Measurements from ENCODE around the gene MSANTD3. TPM values are rescaled to one million over a fixed set of nuclear protein-coding genes. Genes with fewer than 3 reads are reported as not detected.
"Not testable (repeated sequence)": the region's sequence is repeated elsewhere in the genome, so short reads cannot be mapped to it uniquely, and the experiment has no call there.

MSANTD3 gene
- total RNA-seq, 1 donor from 2014 or later: 58.7 TPM

DNA sequence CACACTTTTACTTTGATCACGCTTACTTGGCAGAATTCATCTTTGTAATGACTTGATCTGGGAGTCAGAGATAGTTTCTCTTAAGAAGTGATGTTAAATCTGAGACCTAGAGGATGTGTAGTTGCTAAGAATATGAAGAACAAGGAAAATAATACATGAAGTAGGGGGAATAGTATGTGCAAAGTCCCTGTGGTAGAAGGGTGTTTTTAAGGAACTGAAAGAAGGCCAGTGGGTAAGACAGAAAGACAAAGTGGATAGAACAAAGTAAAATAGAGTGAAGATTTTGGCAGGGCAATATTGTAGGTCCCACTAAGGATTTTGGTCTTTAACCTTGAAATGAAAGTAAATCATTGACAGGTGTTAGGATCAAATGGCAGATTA, 17.8 kb upstream of the MSANTD3 start:
- Mint-ChIP-seq H3K4me1 (ENCODE audit: unreplicated experiment) (peaks cover 9% of the 10 kb centered on the region), H3K27me3 (ENCODE audit: unreplicated experiment) (peaks cover 7% of the 10 kb centered on the region), H3K4me3 (ENCODE audit: unreplicated experiment) (no peak overlapping the region), H3K27ac (ENCODE audit: unreplicated experiment) (no peak overlapping the region), H3K36me3 (ENCODE audit: unreplicated experiment) (no peaks in the 10 kb centered on the region), H3K9me3 (ENCODE audit: unreplicated experiment) (peaks cover 7% of the 10 kb centered on the region)
- TF ChIP-seq, protein P1, sequence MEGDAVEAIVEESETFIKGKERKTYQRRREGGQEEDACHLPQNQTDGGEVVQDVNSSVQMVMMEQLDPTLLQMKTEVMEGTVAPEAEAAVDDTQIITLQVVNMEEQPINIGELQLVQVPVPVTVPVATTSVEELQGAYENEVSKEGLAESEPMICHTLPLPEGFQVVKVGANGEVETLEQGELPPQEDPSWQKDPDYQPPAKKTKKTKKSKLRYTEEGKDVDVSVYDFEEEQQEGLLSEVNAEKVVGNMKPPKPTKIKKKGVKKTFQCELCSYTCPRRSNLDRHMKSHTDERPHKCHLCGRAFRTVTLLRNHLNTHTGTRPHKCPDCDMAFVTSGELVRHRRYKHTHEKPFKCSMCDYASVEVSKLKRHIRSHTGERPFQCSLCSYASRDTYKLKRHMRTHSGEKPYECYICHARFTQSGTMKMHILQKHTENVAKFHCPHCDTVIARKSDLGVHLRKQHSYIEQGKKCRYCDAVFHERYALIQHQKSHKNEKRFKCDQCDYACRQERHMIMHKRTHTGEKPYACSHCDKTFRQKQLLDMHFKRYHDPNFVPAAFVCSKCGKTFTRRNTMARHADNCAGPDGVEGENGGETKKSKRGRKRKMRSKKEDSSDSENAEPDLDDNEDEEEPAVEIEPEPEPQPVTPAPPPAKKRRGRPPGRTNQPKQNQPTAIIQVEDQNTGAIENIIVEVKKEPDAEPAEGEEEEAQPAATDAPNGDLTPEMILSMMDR (IDR thresholded peaks at IDR 0.05): no peak
- no peak for DNase-seq (ENCODE audit: extremely low spot score, unreplicated experiment)

DNA sequence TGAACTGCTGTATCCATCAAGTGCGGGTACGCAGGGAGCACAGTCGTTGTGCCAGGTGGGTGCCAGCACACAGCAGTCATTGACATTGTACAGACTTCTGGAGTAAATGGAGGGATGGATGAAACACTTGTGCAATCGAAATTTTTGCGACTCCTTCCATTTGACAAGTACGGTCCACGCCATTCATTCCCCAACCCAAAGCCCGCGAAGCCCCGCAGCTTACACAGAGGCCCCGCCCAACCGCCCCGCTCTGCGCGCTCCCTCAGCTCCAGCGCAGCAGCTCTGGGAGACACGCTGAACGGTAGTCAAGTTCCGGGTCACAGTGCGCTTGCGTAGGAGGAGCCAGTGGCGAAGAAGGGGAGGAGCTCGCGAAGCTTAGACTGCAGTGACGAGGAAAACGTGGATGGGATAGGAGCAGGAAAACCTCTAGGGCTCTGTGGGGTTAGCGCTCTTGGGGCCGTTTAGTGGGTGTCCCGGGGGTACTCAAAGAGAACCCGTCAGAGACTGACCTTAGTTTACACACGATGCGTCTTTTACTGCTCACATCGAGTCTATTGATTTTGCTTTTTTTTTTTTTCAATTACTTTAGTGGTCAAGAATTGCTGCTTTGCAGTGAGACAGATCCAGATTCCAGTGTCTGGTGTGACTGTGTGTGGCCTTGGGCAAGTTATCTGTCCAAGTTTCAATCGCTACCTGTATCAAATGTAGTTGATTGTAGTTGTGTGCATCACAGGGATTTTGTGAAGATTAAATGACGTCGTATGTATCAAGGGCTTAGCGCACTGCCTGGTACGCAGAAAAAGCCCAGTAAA, 15.3 kb upstream of the MSANTD3 start:
- Mint-ChIP-seq H3K27me3 (ENCODE audit: unreplicated experiment) (peaks cover 9% of the 10 kb centered on the region), H3K36me3 (ENCODE audit: unreplicated experiment) (no peaks in the 10 kb centered on the region), H3K9me3 (ENCODE audit: unreplicated experiment) (peaks cover 7% of the 10 kb centered on the region), H3K4me3 (ENCODE audit: unreplicated experiment) (peak overlapping the region; percentile 86), H3K27ac (ENCODE audit: unreplicated experiment) (peak overlapping the region; percentile 69), H3K4me1 (ENCODE audit: unreplicated experiment) (peaks cover 9% of the 10 kb centered on the region)
- TF ChIP-seq, protein P1 (IDR thresholded peaks at IDR 0.05): no peak
- DNase-seq (ENCODE audit: extremely low spot score, unreplicated experiment): peak; percentile 93

GRCh38 chr9:100413839-100414420, 13.0 kb upstream of the MSANTD3 start:
- TF ChIP-seq, protein P1 (IDR thresholded peaks at IDR 0.05): no peak
- Mint-ChIP-seq H3K27me3 (ENCODE audit: unreplicated experiment) (peaks cover 7% of the 10 kb centered on the region), H3K4me3 (ENCODE audit: unreplicated experiment) (no peak overlapping the region), H3K27ac (ENCODE audit: unreplicated experiment) (no peak overlapping the region), H3K36me3 (ENCODE audit: unreplicated experiment) (no peaks in the 10 kb centered on the region), H3K9me3 (ENCODE audit: unreplicated experiment) (peaks cover 7% of the 10 kb centered on the region), H3K4me1 (ENCODE audit: unreplicated experiment) (peaks cover 9% of the 10 kb centered on the region)
- no peak for DNase-seq (ENCODE audit: extremely low spot score, unreplicated experiment)

DNA sequence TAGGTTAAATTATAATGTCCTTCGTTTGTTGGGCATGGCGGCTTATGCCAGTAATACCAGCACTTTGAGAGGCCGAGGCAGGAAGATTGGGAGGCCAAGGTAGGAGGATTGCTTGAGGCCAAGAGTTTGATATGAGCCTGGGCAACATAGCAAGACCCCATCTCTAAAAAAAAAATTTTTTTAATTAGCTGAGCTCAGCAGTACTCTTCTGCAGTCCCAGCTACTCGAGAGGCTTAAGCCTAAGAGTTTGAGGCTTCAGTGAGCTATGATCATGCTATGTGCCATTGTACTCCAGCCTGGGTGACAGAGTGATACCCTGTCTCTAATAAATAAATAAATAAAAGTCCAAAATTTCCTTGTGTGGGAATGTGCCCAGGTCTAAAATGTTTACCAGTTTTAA, 9.1 kb upstream of the MSANTD3 start:
- Mint-ChIP-seq H3K4me1 (ENCODE audit: unreplicated experiment) (no peaks in the 10 kb centered on the region), H3K9me3 (ENCODE audit: unreplicated experiment) (no peaks in the 10 kb centered on the region), H3K4me3 (ENCODE audit: unreplicated experiment) (no peak overlapping the region), H3K36me3 (ENCODE audit: unreplicated experiment) (no peaks in the 10 kb centered on the region), H3K27me3 (ENCODE audit: unreplicated experiment) (peaks cover 2% of the 10 kb centered on the region), H3K27ac (ENCODE audit: unreplicated experiment) (no peak overlapping the region)
- TF ChIP-seq, protein P1 (IDR thresholded peaks at IDR 0.05): no peak
- peak; percentile 10 for DNase-seq (ENCODE audit: extremely low spot score, unreplicated experiment)

- Mint-ChIP-seq H3K36me3 (ENCODE audit: unreplicated experiment) (no peaks in the 10 kb centered on the region), H3K4me3 (ENCODE audit: unreplicated experiment) (no peak overlapping the region), H3K27me3 (ENCODE audit: unreplicated experiment) (peaks cover 2% of the 10 kb centered on the region), H3K9me3 (ENCODE audit: unreplicated experiment) (no peaks in the 10 kb centered on the region), H3K27ac (ENCODE audit: unreplicated experiment) (no peak overlapping the region), H3K4me1 (ENCODE audit: unreplicated experiment) (no peaks in the 10 kb centered on the region)
- DNase-seq (ENCODE audit: extremely low spot score, unreplicated experiment): no peak
- TF ChIP-seq, protein P1 (IDR thresholded peaks at IDR 0.05): no peak
These were observed 7.8 kb upstream of the MSANTD3 start for GRCh38 chr9:100419166-100419565.

- DNase-seq (ENCODE audit: extremely low spot score, unreplicated experiment): peak; percentile 15
- H3K27ac Mint-ChIP-seq (ENCODE audit: unreplicated experiment); H3K27me3 Mint-ChIP-seq (ENCODE audit: unreplicated experiment); H3K9me3 Mint-ChIP-seq (ENCODE audit: unreplicated experiment); H3K4me3 Mint-ChIP-seq (ENCODE audit: unreplicated experiment); H3K4me1 Mint-ChIP-seq (ENCODE audit: unreplicated experiment); H3K36me3 Mint-ChIP-seq (ENCODE audit: unreplicated experiment): not testable (repeated sequence)
These were observed 5.8 kb upstream of the MSANTD3 start for GRCh38 chr9:100421116-100421515.

Measured in osteocyte (in vitro differentiated cells).